HCT116 (cell line): ENCODE results near the gene CRMP1.

Source experiments
- EZH2 ChIP-seq: fragments of 200-600 bp; sonication (generic); IDR thresholded peaks from 2 replicates; pipeline ENCODE4 v1.6.1; 2017; ENCODE audit warnings: antibody characterized with exemption, mixed run types
- MAX ChIP-seq: IDR thresholded peaks from 2 replicates; pipeline ENCODE4 v1.6.1; 2012
- POLR2A ChIP-seq: IDR thresholded peaks from 2 replicates; pipeline ENCODE4 v1.7.0; 2011; ENCODE audit warnings: borderline replicate concordance; ENCODE audit not compliant: insufficient read depth, insufficient read length; ENCODE audit errors: extremely low read depth
- SRF ChIP-seq: IDR thresholded peaks from 2 replicates; pipeline ENCODE4 v1.6.1; 2012; ENCODE audit warnings: low read depth
- ZNF274 ChIP-seq: fragments of 200-500 bp; sonication (Bioruptor generic); IDR thresholded peaks from 2 replicates; pipeline ENCODE4 v1.6.1; 2014; ENCODE audit warnings: mild to moderate bottlenecking, low read depth, low read length, inconsistent platforms

DNA sequence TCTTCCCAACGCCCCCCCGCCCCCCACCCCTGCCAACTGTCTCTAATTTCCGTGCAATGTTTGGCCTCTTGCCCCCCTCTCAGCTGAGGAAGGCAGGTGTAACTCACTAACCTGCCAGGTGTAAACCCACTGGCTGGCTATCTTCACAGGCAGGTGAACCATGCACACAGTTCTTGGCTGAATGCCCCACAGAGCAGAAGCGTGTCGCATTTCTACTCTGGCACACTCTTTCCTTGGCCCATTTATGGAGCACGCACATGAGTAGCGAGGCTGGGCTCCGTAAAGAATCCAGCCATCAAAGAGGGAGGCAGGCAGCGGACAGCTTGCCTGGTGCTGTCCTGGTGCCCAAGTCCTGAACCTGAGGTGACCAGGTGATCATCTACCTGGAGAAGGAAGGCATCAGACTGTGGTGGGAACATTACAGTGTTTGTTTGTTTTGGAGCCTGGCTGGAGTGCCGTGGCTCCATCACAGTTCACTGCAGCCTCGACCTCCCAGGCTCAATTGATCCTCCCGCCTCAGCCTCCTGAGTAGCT is 39.2 kb upstream of the CRMP1 start:
- no peak for TF ChIP-seq POLR2A
- no peak for TF ChIP-seq EZH2
- no peak for TF ChIP-seq ZNF274
- no peak for TF ChIP-seq SRF
- no peak for TF ChIP-seq MAX
